GM12801 (cell line): ENCODE data around the gene ADGRV1.

ENCODE experiments used
- CTCF ChIP-seq: IDR thresholded peaks from one replicate; pipeline ENCODE4 v1.5.1; 2011; ENCODE audit warnings: control low read depth; ENCODE audit not compliant: insufficient read length; ENCODE audit errors: extremely low read depth

The ADGRV1 gene

GRCh38 chr5:91129748-91130147, 571.2 kb downstream of the ADGRV1 start:
- TF ChIP-seq CTCF: no peak

GRCh38 chr5:91130759-91131158, 572.2 kb downstream of the ADGRV1 start:
- TF ChIP-seq CTCF: no peak

GRCh38 chr5:91132550-91132949, 574.0 kb downstream of the ADGRV1 start:
- TF ChIP-seq CTCF: no peak

GRCh38 chr5:91133183-91133582, 574.6 kb downstream of the ADGRV1 start:
- no peak for TF ChIP-seq CTCF

- no peak for TF ChIP-seq CTCF
Observed at GRCh38 chr5:91135475-91136248, 577.1 kb downstream of the ADGRV1 start.

- no peak for TF ChIP-seq CTCF
Observed at GRCh38 chr5:91136271-91136670, 577.7 kb downstream of the ADGRV1 start.

- TF ChIP-seq CTCF: no peak
Observed at GRCh38 chr5:91137647-91138046, 579.0 kb downstream of the ADGRV1 start.
